GM12878 (cell line): ENCODE results near the gene OR2L5. TPM values are rescaled to one million over a fixed set of nuclear protein-coding genes. Genes with fewer than 3 reads are reported as not detected.

Experiments
- ATAC-seq: fragments of 200-7000 bp; cut with Tn5 transposase; 3 replicates; pipeline ENCODE4 v1.9.1; 2020; ENCODE audit warnings: mild to moderate bottlenecking, moderate library complexity
- BruUV-seq: library from RNA; stranded (reverse); fragments of 400-500 nt; replicated peaks from 2 replicates; lab custom pipeline; 2021; lab: Mats Ljungman, UMichigan
- CTCF ChIA-PET: fragments of 300-600 bp; sonication (Branson Sonifier 250); formaldehyde crosslinking; extraction: SDS; loops from one replicate; lab custom pipeline; 2021; ENCODE audit warnings: inconsistent platforms; lab: Yijun Ruan, JAX
- POLR2A ChIA-PET: fragments of 350-600 bp; formaldehyde crosslinking; extraction: SDS; loops from one replicate; lab custom pipeline; 2021; ENCODE audit warnings: inconsistent platforms; lab: Charles Lee
- RAD21 ChIA-PET: fragments of 300-600 bp; sonication (Branson Sonifier 250); formaldehyde crosslinking; loops from one replicate; lab custom pipeline; 2023; ENCODE audit warnings: antibody characterized with exemption; ENCODE audit not compliant: unreplicated experiment; lab: Charles Lee
- SMC1A ChIA-PET: fragments of 300-600 bp; sonication (Branson Sonifier 250); formaldehyde crosslinking; loops from one replicate; lab custom pipeline; 2023; ENCODE audit not compliant: unreplicated experiment, uncharacterized antibody; lab: Charles Lee
- DNase-seq: peaks from one replicate; pipeline ENCODE4 v3.0.0-alpha.2; 2011; ENCODE audit warnings: low read depth, low spot score
- FAIRE-seq: peaks from 3 replicates; lab custom pipeline; 2011; peaks lifted over from hg19 to GRCh38; lab: Jason Lieb, UNC
- H2AFZ ChIP-seq: 2 replicates; pipeline ENCODE4 v1.6.0; 2011; ENCODE audit warnings: low read depth, low read length, control low read depth; ENCODE audit not compliant: control insufficient read depth
- H3K27ac ChIP-seq: 2 replicates; pipeline ENCODE4 v1.5.1; 2011; ENCODE audit warnings: control low read depth; ENCODE audit not compliant: control insufficient read depth, insufficient read depth
- H3K27me3 ChIP-seq, 2 experiments: replicated peaks in 1 of 2; 2 replicates each; pipeline versions ENCODE4 v1.6.0 to v1.6.1; 2011; ENCODE audit warnings: low read length in 1 of 2; ENCODE audit not compliant: control insufficient read depth in 2 of 2, insufficient read depth in 2 of 2
- H3K36me3 ChIP-seq, 2 experiments: 2 replicates each; pipeline ENCODE4 v1.5.1; 2011; ENCODE audit warnings: low read length in 1 of 2; ENCODE audit not compliant: control insufficient read depth in 2 of 2, insufficient read depth in 2 of 2
- H3K4me1 ChIP-seq: 2 replicates; pipeline ENCODE4 v1.6.1; 2011; ENCODE audit warnings: mild to moderate bottlenecking, low read length, moderate library complexity, mixed read lengths; ENCODE audit not compliant: control insufficient read depth, insufficient read depth
- H3K4me2 ChIP-seq: 2 replicates; pipeline ENCODE4 v1.6.0; 2011; ENCODE audit warnings: control low read depth; ENCODE audit not compliant: control insufficient read depth, insufficient read depth
- H3K4me3 ChIP-seq: fragments of 200-600 bp; sonication (generic); 2 replicates; pipeline ENCODE4 v1.5.1; 2016
- H3K79me2 ChIP-seq: 2 replicates; pipeline ENCODE4 v1.6.0; 2011; ENCODE audit warnings: low read length; ENCODE audit not compliant: control insufficient read depth, insufficient read depth
- H3K9ac ChIP-seq: 2 replicates; pipeline ENCODE4 v1.8.0; 2011; ENCODE audit warnings: low read length, control low read depth, mixed read lengths; ENCODE audit not compliant: control insufficient read depth, insufficient read depth
- H3K9me3 ChIP-seq: replicated peaks from 3 replicates; pipeline ENCODE4 v1.5.1; 2011; ENCODE audit warnings: mild to moderate bottlenecking, low read length; ENCODE audit not compliant: control insufficient read depth, insufficient read depth
- H4K20me1 ChIP-seq: 2 replicates; pipeline ENCODE4 v1.6.0; 2011; ENCODE audit not compliant: control insufficient read depth, insufficient read depth
- ASH2L ChIP-seq: fragments of 300-600, 200-600 bp; sonication (generic); IDR thresholded peaks from 2 replicates; pipeline ENCODE4 v1.6.1; 2017; ENCODE audit warnings: low read depth, mild to moderate bottlenecking, borderline replicate concordance
- NR2C2 ChIP-seq: IDR thresholded peaks from 2 replicates; pipeline ENCODE4 v1.6.1; 2011; ENCODE audit warnings: borderline replicate concordance, low read depth; ENCODE audit not compliant: control insufficient read depth, insufficient read length
- WGBS: methylation state at CpG from one replicate; pipeline ENCODE4 v1.1.6; 2016; ENCODE audit warnings: low lambda C conversion rate; ENCODE audit not compliant: insufficient replicate concordance, insufficient coverage; ENCODE audit errors: missing lambda C conversion rate; 5-methylcytosine and 5-hydroxymethylcytosine counted together
- in situ Hi-C: fragments of 300-500 bp; cut with MboI; formaldehyde crosslinking; loops from 9 replicates; pipeline ENCODE4 v1.14.3; 2018; ENCODE audit warnings: mixed read lengths
- intact Hi-C: fragments of 100-400 bp; cut with micrococcal nuclease; formaldehyde crosslinking; loops from one replicate; pipeline ENCODE4 v1.14.2; 2022; ENCODE audit not compliant: unreplicated experiment
- polyA plus RNA-seq, 11 experiments: library from polyadenylated mRNA; depleted of rRNA in 4 of 11; unstranded in 6 of 11; stranded (reverse) in 5 of 11; fragments of >200 nt; fragmentation: Nextera tagmentation in 4 of 11; fragmentation: Illumina TruSeq in 1 of 11; extraction: Ambion mirVana in 4 of 11; extraction: Trizol in 1 of 11; gene quantifications; 1 replicate in 1 of 11; 2 replicates in 10 of 11; pipeline versions ENCODE4 v1.2.1 to v1.2.3, GENCODE V29; 2011 to 2016; ENCODE audit warnings: inconsistent platforms in 2 of 11, missing spikeins in 2 of 11, low read depth in 1 of 11
- total RNA-seq, 4 experiments: library from RNA; depleted of rRNA in 3 of 4; stranded (reverse); fragments of >200 nt in 3 of 4; fragmentation: Illumina TruSeq in 1 of 4; extraction: Trizol in 1 of 4; gene quantifications; 2 replicates each; pipeline versions ENCODE4 v1.2.1 to v1.2.3, GENCODE V29; 2013 to 2021
- TF ChIP-seq, protein P1 (sequence below): IDR thresholded peaks from 2 replicates; pipeline ENCODE4 v1.6.1; 2012; ENCODE audit warnings: improper control_type of control experiment, low read depth, low read length; ENCODE audit not compliant: insufficient replicate concordance

Gene OR2L5
- total and polyA plus RNA-seq, 10 of the 15 experiments (the other 5 are each of a cell fraction or from before 2014, with no cell fraction given): not detected

- Histone ChIP-seq H4K20me1 (no peaks in the 10 kb centered on the region), H3K27ac (no peak within 1 kb of the TSS), H3K79me2 (no peaks in the 10 kb centered on the region), H3K4me2 (no peak within 1 kb of the TSS), H3K9me3 (no peaks in the 10 kb centered on the region), H3K9ac (no peak within 1 kb of the TSS), H3K36me3 (no peaks in the 10 kb centered on the region), H3K27me3 (no peaks in the 10 kb centered on the region), H3K4me1 (no peaks in the 10 kb centered on the region), H2AFZ (no peak within 1 kb of the TSS), H3K4me3 (no peak within 1 kb of the TSS)
- TF ChIP-seq NR2C2 (no peak), ASH2L (no peak)
- TF ChIP-seq, protein P1, sequence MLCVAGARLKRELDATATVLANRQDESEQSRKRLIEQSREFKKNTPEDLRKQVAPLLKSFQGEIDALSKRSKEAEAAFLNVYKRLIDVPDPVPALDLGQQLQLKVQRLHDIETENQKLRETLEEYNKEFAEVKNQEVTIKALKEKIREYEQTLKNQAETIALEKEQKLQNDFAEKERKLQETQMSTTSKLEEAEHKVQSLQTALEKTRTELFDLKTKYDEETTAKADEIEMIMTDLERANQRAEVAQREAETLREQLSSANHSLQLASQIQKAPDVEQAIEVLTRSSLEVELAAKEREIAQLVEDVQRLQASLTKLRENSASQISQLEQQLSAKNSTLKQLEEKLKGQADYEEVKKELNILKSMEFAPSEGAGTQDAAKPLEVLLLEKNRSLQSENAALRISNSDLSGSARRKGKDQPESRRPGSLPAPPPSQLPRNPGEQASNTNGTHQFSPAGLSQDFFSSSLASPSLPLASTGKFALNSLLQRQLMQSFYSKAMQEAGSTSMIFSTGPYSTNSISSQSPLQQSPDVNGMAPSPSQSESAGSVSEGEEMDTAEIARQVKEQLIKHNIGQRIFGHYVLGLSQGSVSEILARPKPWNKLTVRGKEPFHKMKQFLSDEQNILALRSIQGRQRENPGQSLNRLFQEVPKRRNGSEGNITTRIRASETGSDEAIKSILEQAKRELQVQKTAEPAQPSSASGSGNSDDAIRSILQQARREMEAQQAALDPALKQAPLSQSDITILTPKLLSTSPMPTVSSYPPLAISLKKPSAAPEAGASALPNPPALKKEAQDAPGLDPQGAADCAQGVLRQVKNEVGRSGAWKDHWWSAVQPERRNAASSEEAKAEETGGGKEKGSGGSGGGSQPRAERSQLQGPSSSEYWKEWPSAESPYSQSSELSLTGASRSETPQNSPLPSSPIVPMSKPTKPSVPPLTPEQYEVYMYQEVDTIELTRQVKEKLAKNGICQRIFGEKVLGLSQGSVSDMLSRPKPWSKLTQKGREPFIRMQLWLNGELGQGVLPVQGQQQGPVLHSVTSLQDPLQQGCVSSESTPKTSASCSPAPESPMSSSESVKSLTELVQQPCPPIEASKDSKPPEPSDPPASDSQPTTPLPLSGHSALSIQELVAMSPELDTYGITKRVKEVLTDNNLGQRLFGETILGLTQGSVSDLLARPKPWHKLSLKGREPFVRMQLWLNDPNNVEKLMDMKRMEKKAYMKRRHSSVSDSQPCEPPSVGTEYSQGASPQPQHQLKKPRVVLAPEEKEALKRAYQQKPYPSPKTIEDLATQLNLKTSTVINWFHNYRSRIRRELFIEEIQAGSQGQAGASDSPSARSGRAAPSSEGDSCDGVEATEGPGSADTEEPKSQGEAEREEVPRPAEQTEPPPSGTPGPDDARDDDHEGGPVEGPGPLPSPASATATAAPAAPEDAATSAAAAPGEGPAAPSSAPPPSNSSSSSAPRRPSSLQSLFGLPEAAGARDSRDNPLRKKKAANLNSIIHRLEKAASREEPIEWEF: no peak
- DNase-seq (no peak), FAIRE-seq (no peak), ATAC-seq (no peak)
- RAD21 ChIA-PET: no interaction called here
- 0% methylated on average over 2 of the region's 2 CpGs for WGBS
- intact Hi-C loops (no loop called here), in situ Hi-C loops (no loop called here)
- SMC1A ChIA-PET: no interaction called here
- POLR2A ChIA-PET: no interaction called here
- CTCF ChIA-PET: no interaction called here
- no TSS peak for BruUV-seq
Observed at GRCh38 chr1:248029770-248030169, 16.3 kb downstream of the OR2L5 start, which contains the start of gene OR2L2. TSS of gene OR2L2 (plus strand) at chr1:248030070. CDS start at chr1:248038268, 8,198 bp downstream.
